Loucy (cell line): ENCODE measurements around the gene MOGAT2.

Source experiments
- H2AFZ ChIP-seq: fragments of 200-600 bp; sonication (generic); 2 replicates; pipeline ENCODE4 v1.6.0; 2016; ENCODE audit warnings: antibody characterized with exemption, mild to moderate bottlenecking, low read length, moderate library complexity
- H3F3A ChIP-seq: fragments of 200-600 bp; 2 replicates; pipeline ENCODE4 v1.6.0; 2016; ENCODE audit warnings: antibody characterized with exemption, low read depth, mild to moderate bottlenecking
- H3K27me3 ChIP-seq: fragments of 200-600 bp; sonication (generic); 2 replicates; pipeline ENCODE4 v1.6.1; 2014; ENCODE audit warnings: low read length, mild to moderate bottlenecking; ENCODE audit not compliant: insufficient read depth, poor library complexity, severe bottlenecking
- H3K36me3 ChIP-seq: fragments of 200-600 bp; sonication (generic); 2 replicates; pipeline ENCODE4 v1.6.1; 2016; ENCODE audit warnings: low read length; ENCODE audit not compliant: insufficient read depth
- H3K4me1 ChIP-seq: fragments of 200-600 bp; sonication (generic); 2 replicates; pipeline ENCODE4 v1.5.1; 2014; ENCODE audit warnings: low read length, mild to moderate bottlenecking; ENCODE audit not compliant: insufficient read depth, poor library complexity, severe bottlenecking
- H3K4me2 ChIP-seq: fragments of 200-600 bp; sonication (generic); 2 replicates; pipeline ENCODE4 v1.6.0; 2014; ENCODE audit warnings: antibody characterized with exemption, low read length, low read depth, mild to moderate bottlenecking; ENCODE audit not compliant: poor library complexity, severe bottlenecking
- H3K4me3 ChIP-seq: fragments of 200-600 bp; sonication (generic); 2 replicates; pipeline ENCODE4 v1.5.1; 2014; ENCODE audit warnings: low read length, mild to moderate bottlenecking, mixed read lengths; ENCODE audit not compliant: poor library complexity, severe bottlenecking
- H3K79me2 ChIP-seq: fragments of 200-600 bp; sonication (generic); 2 replicates; pipeline ENCODE4 v1.6.1; 2014; ENCODE audit warnings: low read length; ENCODE audit not compliant: insufficient read depth
- H3K9ac ChIP-seq: fragments of 200-600 bp; sonication (generic); 2 replicates; pipeline ENCODE4 v1.6.0; 2014; ENCODE audit warnings: mild to moderate bottlenecking, low read depth, low read length, moderate library complexity; ENCODE audit not compliant: poor library complexity, severe bottlenecking
- H3K9me2 ChIP-seq: fragments of 200-600 bp; sonication (generic); replicated peaks from 2 replicates; pipeline ENCODE4 v1.6.1; 2016; ENCODE audit warnings: low read depth, low read length, mixed read lengths
- H3K9me3 ChIP-seq: fragments of 200-600 bp; sonication (generic); 2 replicates; pipeline ENCODE4 v1.6.1; 2014; ENCODE audit warnings: mild to moderate bottlenecking, antibody characterized with exemption, low read length, low read depth; ENCODE audit not compliant: insufficient read depth
- H4K20me1 ChIP-seq: fragments of 200-600 bp; sonication (generic); 2 replicates; pipeline ENCODE4 v1.6.0; 2014; ENCODE audit warnings: antibody characterized with exemption, low read length, mild to moderate bottlenecking; ENCODE audit not compliant: insufficient read depth, poor library complexity, severe bottlenecking
- CTCF ChIP-seq: fragments of 200-600 bp; sonication (generic); conservative IDR thresholded peaks from 2 replicates; pipeline ENCODE4 v1.5.1; 2014; ENCODE audit warnings: mild to moderate bottlenecking, antibody characterized with exemption, low read length
- EZH2phosphoT487 ChIP-seq: fragments of 200-600 bp; IDR thresholded peaks from 2 replicates; pipeline ENCODE4 v1.6.1; 2018; ENCODE audit warnings: antibody characterized with exemption, mild to moderate bottlenecking, moderate library complexity, borderline replicate concordance

MOGAT2 gene

DNA sequence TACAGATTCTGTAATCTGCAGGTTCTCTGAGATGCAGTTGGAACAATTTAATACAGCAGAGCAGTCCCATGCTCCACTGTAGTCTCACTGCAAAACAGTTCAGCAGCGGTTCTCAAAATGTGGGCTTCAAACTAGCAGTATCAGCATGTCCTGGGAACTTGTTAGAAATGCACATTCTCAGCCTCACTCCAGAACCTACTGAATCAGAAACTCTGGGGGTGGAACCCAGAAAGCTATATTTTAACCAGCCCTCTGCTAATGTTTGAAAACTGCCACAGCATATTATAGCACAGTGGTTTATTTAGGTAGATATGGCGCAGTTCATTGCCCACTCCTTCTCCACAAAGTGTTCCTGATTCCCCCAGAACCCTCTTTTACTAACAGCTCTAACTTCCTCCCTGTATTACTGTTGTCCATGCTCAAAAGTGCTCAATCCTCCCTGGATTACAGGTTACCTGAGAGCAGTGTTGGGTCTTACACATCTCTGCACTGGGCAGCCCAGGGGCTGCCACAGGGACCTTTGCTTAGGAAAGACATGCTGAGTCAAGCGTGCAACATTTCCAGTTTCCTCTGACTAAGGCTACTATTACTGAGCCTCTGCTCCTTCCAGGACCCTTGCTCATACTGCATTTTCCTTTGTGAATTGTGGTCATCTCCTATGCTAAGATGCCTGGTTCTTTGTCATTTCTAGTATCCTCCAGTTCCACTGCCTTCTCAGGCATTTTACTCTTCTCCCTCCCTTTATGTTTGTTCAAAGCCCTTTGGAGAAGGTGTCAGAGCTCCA is 43.3 kb downstream of the MOGAT2 start:
- Histone ChIP-seq H3K79me2 (no peaks in the 10 kb centered on the region), H3K9me2 (no peaks in the 10 kb centered on the region), H3K36me3 (no peaks in the 10 kb centered on the region), H3K9ac (no peak overlapping the region), H3K9me3 (no peaks in the 10 kb centered on the region), H3K4me3 (no peak overlapping the region), H3K4me1 (no peaks in the 10 kb centered on the region), H2AFZ (no peak overlapping the region), H3K4me2 (no peak overlapping the region), H3F3A (no peaks in the 10 kb centered on the region), H3K27me3 (no peaks in the 10 kb centered on the region), H4K20me1 (no peaks in the 10 kb centered on the region)
- TF ChIP-seq EZH2phosphoT487, result no peak
- TF ChIP-seq CTCF, result no peak

GRCh38 chr11:75762158-75762557 is 44.5 kb downstream of the MOGAT2 start:
- H3K9me3 ChIP-seq, result no peaks in the 10 kb centered on the region
- no peaks in the 10 kb centered on the region for H3F3A ChIP-seq
- H3K9ac ChIP-seq, result no peak overlapping the region
- H2AFZ ChIP-seq, result no peak overlapping the region
- H3K36me3 ChIP-seq, result no peaks in the 10 kb centered on the region
- no peaks in the 10 kb centered on the region for H3K79me2 ChIP-seq
- H3K27me3 ChIP-seq, result no peaks in the 10 kb centered on the region
- no peak overlapping the region for H3K4me3 ChIP-seq
- no peaks in the 10 kb centered on the region for H4K20me1 ChIP-seq
- H3K4me2 ChIP-seq, result no peak overlapping the region
- no peaks in the 10 kb centered on the region for H3K9me2 ChIP-seq
- no peaks in the 10 kb centered on the region for H3K4me1 ChIP-seq
- TF ChIP-seq CTCF (no peak), EZH2phosphoT487 (no peak)

- TF ChIP-seq EZH2phosphoT487 (no peak), CTCF (no peak)
- no peaks in the 10 kb centered on the region for H3K36me3 ChIP-seq
- H3F3A ChIP-seq, result no peaks in the 10 kb centered on the region
- H3K79me2 ChIP-seq, result no peaks in the 10 kb centered on the region
- no peak overlapping the region for H3K4me3 ChIP-seq
- H3K27me3 ChIP-seq, result no peaks in the 10 kb centered on the region
- H3K9me3 ChIP-seq, result no peaks in the 10 kb centered on the region
- no peak overlapping the region for H3K4me2 ChIP-seq
- H3K9me2 ChIP-seq, result no peaks in the 10 kb centered on the region
- no peaks in the 10 kb centered on the region for H4K20me1 ChIP-seq
- peaks cover 4% of the 10 kb centered on the region for H3K4me1 ChIP-seq
- H2AFZ ChIP-seq, result no peak overlapping the region
- no peak overlapping the region for H3K9ac ChIP-seq
Observed at GRCh38 chr11:75762885-75763284, 45.2 kb downstream of the MOGAT2 start.
